Measurements from ENCODE around the gene SYAP1.

GRCh38 chrX:16772460-16772859 is 53.0 kb downstream of the SYAP1 start:
- TF ChIP-seq CTCF (IDR thresholded peaks at IDR 0.05; ENCODE audit: insufficient read depth, low read length) (no peak), REST (IDR thresholded peaks at IDR 0.05; ENCODE audit: insufficient replicate concordance, low read depth) (no peak), POLR2AphosphoS5 (IDR thresholded peaks at IDR 0.05; ENCODE audit: low read depth) (no peak)

Data from HL-60 (cell line).